NOMO-1 treated with DMSO at 0.1 percent for 48 hours (cell line): Measurements from ENCODE around the gene NECTIN1.
A peak's percentile ranks its signal among the peaks of the same experiment; 100 is the strongest.

Source experiments
- DNase-seq: peaks from one replicate; lab custom pipeline; 2025; ENCODE audit not compliant: unreplicated experiment; lab: John Stamatoyannopoulos, UW

Gene NECTIN1, protein sequence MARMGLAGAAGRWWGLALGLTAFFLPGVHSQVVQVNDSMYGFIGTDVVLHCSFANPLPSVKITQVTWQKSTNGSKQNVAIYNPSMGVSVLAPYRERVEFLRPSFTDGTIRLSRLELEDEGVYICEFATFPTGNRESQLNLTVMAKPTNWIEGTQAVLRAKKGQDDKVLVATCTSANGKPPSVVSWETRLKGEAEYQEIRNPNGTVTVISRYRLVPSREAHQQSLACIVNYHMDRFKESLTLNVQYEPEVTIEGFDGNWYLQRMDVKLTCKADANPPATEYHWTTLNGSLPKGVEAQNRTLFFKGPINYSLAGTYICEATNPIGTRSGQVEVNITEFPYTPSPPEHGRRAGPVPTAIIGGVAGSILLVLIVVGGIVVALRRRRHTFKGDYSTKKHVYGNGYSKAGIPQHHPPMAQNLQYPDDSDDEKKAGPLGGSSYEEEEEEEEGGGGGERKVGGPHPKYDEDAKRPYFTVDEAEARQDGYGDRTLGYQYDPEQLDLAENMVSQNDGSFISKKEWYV

DNA sequence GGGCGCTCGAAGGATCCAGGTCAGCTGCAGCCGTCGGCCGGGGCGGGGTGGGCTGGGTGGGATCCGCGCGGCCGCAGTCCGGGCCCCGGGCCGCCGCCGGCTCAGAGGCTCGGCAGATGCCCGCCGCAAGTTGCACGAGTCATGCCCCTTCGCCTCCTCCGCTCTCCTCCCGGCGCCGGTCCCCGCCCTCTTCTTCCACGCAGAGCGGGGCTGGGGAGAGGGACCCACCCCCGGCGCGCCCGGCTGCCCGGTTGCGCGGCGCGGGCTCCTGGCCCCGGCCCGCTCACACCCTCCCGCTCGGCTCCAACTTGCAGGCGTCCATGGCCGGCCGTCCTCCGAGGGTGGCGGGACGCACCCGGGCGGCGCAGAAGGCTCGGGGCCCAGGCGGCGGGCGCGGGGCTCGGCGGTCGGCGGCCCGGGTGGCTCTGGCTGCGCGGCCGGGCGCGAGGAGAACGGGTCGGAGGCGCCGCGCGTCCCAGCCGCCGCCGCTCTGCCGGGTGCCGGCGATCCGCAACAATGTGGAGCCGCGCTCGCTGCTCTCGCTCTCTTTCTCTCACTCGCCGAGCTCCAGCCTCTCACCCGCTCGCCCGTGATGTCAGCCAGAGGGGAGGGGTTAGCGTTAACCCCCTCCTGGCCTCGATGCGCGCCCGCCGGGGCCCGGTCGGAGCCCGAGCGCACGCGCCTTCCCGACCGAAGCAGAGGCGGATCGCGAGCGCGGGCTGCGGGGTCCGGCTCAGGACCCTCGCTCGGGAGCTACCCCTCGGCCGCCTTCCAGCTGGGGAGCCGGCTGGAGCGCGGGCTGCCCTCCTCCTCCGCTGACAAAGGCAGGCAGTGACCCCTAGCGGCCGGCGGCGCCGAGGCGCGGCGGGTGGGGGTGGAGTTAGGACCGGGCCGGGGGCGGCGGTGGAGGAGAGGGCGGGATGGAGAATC, at the start of gene NECTIN1:
NECTIN1 (minus strand) TSS at position 550 of the 930 bp plus-strand sequence. CDS start 647 bp downstream, outside the sequence.
- DNase-seq: peak; percentile 68

DNA sequence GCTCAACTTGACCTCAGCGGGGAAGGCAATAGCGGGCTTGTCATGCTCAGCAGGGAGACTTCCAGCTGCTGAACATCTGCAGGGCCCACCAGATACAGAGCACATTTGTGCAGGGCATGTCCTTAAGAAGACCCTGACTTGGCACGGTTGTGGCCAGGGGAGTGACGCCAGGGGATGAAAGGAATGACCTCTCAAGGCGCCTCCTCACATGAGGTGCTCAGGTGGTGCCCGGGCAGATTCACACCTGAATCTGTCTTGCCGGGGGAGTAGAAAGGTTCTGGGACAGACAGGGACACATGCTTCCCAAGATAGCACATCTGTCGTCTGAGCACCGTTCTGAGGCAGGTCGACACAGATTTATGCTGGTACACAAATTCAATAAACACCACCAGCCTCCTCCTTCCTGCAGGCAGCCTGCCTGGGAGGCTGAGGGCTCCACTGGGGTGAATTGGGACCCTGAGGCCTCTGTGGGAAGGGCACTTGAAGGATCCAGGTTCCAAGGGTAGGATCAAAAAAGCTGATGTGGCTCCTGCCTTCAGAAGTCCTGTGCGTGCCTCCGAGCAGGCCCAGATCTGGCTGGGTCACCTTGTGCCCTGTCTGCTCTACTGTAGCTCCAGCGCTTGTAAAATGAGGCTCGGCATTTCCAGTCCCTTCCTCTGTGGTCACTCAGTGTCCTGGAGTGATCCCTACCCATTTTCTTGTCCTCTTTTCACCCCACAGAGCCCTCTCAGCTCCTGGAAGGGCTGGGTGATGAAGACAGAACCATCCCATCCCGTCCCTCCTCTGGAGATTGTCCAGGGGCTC, 49.6 kb upstream of the NECTIN1 start:
- no peak for DNase-seq

DNA sequence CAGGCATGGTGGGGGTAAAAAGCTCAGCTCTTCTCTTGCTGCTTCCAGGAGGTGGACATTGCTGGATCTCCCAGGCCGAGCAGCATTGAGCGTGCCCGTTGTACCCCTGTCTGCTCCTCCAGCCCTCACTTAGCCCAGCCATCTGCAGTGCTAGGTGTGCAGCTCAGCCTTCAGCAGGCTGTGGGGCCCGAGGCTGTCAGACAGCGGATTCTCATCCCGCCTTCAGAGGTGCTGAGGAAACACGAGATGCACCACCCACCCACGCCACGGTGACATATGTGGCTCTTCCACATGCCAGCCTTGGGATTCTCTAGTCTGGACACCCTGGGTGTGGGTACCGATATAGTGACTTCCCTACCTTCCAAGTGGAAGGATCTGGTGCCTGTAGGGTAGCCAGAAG, 48.9 kb upstream of the NECTIN1 start:
- DNase-seq: no peak

DNA sequence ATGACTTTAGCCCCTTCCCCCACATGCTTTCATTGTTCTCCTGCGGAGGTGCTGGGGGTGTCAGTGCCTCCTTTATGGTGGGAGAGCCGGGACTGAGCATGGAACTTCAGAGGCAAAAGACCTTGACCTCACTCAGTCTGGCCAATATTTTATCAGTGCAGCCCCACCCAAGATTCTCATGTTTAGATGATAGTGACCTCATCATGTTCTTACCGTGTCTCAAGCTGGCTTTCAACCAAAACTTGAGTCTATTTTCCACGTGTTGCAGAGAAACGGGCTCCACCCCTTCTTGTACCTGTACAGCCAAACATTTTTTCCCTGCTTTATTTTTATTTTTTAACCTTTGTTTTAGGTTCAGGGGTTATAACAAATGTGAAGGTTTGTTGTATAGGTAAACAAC, 47.7 kb upstream of the NECTIN1 start:
- no peak for DNase-seq

DNA sequence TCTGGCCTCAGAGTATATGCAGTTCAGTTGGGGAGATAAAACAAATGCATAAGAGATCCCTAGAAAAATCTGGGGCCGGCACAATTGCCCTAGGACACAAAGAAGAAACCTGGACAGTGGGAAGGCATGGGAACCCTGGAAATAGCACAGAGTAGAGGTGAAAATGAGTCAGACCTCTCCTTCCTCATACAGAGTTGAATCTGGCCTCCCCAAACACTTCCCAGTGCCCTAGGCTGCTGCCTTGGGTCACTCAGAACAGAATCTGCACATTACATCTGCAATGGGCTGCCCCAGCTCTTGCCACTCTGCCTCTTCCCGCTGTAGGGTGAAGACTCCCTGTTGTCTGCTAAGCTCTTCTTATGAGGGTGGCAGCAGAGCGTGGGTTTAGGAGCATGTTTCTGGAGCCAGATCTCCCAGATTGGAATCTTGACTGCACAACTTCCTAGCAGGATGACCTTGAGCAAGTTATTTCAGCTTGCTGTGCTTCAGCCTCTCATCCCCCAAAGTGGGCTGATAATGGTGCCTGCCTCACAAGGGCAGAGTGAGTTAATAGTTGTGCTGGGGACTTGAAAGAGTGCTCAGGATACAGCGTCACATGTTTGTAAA, 47.1 kb upstream of the NECTIN1 start:
- DNase-seq: no peak

DNA sequence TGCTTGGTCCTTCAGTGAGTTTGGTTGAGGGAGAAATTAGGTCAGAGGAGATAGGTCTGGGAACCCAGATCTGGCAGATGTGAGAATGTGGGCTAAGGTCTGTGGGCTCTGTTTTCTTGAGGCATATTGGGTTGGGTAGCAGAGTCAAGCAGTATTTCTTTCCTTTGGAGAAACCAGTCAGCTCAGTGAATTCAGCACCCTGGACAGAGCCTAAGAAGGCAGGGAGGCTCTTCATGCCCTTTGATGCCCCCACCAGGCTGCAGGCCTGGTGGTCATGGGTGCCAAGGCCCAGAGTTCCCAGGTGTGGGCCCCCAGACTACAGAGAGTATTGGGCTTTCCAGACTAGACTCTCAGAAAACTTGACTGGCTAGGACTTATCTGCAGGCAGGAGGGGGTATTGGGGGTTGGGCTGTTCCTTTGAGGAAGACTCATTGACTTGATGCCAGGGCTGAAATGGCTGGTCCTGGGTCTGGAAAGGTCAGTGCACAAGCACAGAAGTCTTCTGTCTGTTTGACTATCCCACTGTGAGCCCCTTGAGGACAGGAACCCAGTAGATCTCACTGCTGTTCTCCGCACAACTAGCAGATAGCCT, 45.3 kb upstream of the NECTIN1 start:
- peak; percentile 4 for DNase-seq

DNA sequence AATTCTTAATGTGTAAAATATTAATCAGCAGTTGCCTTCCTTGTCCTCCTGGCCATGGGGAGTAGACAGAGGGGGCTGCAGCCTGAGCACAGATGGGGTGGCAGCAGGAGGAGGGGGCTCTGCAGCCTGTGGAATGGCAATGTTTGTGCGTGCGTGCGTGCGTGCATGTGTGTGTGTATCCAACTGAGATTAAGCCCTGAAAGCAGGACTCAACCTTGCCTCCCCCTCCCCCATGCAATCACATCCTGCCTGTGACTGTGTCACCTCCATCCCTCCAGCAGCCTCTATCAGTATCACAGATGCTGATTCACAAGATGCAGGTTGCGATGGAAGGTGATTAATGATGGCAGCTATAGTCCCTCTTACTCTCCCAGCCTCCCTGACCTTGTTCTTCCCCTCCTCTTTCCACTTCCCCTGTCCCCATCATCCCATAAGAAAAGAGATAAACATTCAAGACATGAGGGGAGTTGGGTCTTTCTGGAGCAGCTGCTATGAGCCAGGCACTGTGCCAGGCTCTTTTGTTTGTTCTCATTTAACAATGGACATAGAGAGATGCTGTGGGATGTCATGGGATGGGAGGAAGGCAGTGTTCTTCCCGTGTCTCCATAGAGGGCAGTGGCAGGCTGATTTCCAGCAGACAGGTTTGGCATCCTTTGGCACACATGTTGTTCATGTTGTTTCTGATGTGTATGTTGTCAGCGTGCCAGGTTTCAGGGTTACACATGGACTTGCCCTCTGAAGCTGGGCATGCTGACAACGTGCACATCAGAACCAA, 43.8 kb upstream of the NECTIN1 start:
- no peak for DNase-seq

DNA sequence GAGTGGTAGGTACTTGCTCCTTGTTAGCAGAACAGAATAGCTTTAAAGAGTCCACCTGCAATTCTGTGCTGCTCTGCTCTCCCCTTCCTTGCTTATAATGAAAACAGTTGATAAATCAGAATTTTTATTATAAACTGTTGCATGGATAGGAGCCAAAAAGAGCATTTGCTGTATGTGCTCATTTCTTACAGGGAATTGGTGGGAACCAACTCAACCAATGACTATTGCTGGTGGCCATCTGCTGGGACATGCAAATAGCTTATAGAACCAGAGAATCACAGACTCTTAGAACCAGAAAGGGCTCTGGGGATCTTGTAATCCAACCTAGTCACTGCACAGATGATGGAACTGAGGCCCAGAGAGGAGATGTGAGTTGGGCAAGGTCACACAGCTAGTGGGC, 43.1 kb upstream of the NECTIN1 start:
- DNase-seq: no peak

DNA sequence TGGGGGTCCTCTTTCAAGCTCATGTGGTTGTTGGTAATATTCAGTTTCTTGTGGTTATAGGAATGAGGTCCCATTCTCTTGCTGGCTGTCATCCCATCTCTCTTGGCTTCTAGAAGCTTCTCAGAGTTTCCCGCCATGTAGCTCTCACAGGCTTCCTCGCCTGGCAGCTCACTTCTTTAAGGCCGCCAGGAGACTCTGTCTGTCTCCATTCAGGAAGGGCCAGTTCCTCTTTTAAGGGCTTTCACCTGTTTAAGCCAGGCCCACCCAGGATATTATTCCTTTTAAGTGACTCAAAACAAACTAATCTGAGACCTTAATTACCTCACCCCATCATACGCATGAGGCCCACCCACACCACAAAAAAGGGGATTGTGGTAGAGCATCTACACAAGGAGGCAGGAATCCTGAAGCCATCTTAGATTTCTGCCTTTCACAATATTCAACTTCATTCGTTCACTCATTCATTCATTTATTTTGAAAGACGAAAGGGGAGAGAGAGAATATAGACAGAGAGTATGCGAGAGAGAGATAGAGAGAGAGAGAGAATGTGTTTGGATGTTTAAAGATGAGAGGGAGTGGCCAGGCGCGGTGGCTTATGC, 42.3 kb upstream of the NECTIN1 start:
- no peak for DNase-seq

DNA sequence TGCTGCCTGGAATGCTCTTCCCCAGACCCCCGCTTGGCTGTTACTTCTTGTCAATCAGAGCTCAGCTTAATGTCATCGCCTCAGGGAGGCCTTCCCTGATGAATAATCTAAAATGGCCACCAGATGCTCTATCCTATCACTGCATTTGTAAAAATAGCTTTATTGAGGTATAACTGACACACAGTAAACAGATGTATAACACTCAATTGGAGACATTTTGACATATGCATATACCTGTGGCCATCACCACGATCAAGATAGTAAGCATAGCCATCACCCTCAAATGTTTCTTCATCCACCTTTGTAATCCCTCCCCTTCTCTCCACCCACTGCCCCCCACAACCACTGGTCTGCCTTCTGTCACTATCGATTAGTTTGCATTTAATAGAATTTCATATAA, 36.6 kb upstream of the NECTIN1 start:
- no peak for DNase-seq

DNA sequence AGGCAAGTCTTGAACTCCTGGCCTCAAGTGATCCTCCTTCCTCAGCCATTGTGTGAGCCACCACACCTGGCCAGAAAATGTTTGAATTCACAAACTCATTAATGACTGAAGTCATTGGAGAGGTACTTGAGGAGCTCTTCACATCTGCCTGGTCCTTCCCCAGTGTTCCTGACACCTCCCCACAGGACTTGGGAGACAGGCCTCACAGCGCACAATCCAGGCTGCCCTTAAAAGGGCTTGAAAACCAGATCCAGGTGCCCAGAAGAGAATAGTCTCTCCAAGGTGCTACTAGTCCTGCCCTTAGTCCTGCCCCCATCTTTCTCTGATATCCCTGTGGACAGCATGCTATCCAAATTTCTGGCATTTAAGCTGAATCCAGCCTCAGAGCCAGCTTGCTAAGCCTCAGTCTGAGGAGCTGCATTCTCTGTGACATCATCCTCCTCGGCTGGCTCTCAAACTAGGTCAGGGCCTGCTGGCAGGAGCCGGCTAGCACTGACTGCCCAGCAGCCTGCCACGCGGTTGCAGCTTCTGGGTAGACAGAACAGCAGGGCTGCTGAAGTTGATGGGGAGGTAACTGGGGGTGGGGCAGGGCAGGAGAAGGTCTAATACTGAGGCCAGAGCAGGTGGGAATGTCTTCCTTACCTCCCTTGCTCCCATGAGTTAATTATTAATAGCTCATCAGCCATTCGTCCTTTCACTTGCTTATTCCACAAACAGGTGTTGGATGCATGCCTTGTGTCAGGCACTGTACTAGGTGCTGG, 35.3 kb upstream of the NECTIN1 start:
- no peak for DNase-seq

DNA sequence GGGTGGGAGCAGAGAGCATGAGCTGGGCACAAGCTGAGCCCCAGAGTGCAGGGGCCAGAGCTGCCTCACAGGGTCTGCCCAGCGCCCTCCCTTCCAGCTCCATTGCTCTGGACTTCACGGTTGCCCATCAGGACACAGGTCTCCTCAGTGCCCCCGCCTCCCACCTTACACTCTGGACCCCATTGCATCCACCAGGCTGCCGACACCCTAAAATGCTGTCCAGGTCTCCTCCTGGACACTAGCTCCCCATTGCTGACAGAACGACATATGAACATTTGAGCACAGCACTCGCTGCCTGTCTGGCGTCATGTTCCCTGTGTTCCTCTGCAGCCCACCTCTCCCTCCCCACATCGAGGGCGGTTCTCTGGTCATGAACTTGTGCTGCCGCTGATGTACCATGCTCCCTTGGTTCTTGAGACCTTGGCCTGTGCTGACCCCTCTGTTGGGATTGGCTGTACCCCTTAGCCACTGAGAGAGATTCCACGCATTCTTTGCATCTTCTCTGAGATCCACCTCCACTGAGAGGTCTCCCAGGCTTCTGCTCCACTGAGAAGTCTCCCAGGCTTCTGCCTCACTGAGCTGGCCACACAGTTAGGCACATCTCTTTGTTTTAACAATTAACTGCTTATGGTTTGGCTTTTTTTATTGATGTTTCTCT, 34.2 kb upstream of the NECTIN1 start:
- no peak for DNase-seq

DNA sequence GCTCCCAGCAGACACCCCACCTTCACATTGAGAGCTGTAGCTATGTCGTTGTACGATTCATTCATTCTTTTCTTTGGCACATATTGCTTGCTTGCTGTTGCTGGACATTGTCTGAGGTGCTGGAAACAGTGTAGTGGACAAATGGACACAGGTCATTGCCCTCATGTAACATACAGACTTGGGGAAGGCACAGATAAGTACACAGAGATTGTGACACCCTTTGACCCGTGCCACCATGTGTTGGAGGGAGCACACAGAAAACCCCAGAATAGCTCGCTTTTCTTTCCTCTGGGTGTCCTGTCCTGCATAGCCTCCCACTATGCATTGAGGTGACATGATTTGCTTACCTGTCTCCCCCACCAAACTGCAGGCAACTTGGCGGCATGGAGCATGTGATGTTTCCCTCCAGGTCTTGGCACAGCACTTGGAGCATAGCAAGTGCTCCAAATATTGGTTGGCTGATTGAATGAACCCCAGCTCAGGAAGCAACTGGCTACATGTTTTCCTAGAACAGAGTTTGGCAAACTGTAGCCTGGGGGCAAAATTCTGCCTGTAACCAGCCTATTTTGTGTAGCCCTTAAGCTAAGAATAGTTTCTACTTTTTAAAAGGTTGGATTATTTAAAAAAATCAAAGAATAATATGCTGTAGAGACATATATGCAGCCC, 30.9 kb upstream of the NECTIN1 start:
- no peak for DNase-seq

DNA sequence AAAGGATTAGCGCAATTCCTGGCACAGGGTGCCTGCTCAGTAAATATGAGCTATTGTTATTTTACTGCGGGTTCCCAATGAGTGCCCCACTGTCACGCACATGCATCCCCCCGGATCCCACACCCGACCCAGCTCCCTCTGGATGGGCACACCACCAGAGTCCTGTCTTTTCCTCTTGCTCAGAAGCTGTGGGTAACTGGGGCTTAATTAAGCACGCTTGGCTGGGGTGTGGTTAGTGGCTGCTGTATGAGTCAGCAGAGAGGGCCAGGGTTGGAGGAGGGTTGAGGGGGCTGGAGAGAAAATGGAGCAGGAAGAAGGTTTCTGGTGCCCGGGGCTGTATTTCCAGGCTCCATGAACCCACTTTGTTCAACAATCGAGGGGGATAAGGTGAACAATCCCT, 30.3 kb upstream of the NECTIN1 start:
- peak; percentile 73 for DNase-seq

DNA sequence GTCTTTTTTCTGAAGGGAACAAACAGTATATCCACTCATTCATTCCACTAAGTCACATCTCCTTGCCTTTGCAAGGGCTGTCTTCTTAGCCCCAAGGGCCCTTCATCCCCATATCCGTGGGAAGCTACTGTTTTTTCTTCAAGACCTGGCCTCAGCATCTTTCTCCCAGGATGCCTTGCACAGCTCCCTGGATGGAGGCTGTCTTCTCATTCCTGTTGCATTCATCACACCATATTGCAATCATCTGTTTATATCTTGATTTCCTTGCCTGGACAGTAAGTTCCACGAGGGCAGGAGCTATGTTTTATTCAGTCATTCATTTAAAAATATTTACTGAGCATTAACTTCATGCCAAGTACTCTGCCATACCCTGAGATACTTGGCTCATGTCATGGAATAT, 29.3 kb upstream of the NECTIN1 start:
- DNase-seq: no peak

DNA sequence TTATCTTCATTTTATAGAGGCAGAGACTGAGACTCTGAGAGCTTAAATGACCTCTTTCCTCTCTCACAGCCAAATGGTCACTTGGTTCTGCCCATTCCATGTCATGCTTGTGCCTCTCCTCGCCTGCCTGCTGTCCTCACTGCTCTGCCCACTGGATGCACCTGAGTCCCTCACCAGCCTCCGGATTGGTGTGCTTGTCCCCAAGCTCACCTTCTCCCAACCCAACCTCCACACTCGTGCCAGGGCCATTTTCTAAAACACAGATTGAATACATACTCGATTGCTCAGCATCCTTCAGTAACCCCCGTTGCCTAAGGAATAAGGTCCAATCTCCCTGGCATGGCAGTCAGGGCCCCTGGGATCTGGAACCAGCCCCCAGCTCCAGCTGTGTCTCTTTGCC, 28.4 kb upstream of the NECTIN1 start:
- DNase-seq: no peak

DNA sequence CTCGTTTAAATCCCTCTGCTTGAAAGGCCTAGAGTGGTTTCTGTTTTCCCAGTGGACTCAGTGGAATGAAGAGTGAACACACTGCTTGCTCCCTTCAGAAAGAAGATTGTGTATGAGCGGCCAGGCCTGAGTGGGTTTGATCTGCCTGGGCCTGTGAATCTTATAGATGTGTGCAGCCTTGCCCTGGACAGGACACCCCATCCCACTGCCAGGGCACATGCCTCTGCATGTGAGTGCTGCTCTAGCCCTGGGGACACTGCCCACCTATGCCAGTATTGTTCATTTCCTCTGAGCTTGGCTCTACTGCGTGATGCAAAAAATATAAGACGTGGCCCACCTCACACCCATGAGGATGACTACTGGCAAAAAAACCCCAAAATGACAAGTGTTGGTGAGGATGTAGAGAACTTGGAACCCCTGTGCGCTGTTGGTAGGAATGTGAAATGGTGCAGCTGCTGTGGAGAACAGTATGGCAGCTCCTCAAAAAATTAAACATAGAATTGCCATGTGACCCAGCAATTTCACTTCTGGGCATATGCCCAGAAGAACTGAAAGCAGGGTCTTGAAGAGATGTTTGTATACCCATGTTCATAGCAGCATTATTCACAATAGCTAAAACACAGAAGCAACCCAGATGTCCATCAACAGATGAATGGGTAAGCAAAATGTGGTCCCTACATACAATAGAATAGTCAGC, 27.3 kb upstream of the NECTIN1 start:
- DNase-seq: no peak
